Measurements from ENCODE around the gene AFAP1L1.

AFAP1L1 gene

DNA sequence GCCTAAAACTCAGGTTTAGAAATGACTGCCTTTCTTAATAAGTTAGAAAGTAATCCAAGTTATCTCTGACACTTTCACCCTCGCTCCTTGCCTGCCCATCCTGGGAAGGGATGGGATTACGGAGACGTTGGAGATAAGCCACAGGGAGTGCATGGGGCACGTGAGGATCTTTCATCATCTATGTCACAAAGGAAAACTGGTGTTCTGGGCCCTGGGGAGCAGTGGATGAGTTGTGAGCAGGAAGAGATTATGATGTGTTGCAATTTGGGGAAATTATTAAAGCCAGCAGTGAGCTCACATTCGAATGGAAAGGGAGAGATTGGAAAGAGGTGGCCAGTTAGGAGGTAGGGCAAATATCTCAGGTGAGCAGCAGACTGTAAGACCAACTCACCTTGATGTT lies 12.8 kb downstream of the AFAP1L1 start:
- no peak for DNase-seq (ENCODE audit: low read depth, low spot score)

- DNase-seq (ENCODE audit: low read depth, low spot score), result no peak
These were observed 13.5 kb downstream of the AFAP1L1 start for GRCh38 chr5:149285153-149285552.

DNA sequence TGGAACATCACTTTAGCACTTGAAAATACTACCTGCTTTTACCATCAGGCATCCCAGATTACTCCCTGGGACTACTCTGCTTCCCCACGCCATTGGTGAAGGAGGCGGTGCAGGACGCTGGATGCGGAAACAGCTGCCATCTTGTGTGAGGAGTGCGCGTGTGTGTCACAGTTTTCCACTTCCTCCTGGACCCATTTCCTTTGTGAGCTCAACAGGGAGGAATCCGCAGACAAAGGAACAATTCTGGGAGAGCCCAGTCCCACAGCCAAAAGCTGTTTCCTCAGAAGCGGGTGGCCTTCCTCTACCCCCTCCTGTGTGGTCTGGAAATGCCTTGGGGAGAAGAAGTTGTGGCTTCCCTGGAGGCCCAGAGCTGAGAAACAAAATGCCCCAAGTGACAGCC lies 16.8 kb downstream of the AFAP1L1 start:
- no peak for DNase-seq (ENCODE audit: low read depth, low spot score)

- DNase-seq (ENCODE audit: low read depth, low spot score), result no peak
These were observed 17.6 kb downstream of the AFAP1L1 start for GRCh38 chr5:149289301-149289700.

DNA sequence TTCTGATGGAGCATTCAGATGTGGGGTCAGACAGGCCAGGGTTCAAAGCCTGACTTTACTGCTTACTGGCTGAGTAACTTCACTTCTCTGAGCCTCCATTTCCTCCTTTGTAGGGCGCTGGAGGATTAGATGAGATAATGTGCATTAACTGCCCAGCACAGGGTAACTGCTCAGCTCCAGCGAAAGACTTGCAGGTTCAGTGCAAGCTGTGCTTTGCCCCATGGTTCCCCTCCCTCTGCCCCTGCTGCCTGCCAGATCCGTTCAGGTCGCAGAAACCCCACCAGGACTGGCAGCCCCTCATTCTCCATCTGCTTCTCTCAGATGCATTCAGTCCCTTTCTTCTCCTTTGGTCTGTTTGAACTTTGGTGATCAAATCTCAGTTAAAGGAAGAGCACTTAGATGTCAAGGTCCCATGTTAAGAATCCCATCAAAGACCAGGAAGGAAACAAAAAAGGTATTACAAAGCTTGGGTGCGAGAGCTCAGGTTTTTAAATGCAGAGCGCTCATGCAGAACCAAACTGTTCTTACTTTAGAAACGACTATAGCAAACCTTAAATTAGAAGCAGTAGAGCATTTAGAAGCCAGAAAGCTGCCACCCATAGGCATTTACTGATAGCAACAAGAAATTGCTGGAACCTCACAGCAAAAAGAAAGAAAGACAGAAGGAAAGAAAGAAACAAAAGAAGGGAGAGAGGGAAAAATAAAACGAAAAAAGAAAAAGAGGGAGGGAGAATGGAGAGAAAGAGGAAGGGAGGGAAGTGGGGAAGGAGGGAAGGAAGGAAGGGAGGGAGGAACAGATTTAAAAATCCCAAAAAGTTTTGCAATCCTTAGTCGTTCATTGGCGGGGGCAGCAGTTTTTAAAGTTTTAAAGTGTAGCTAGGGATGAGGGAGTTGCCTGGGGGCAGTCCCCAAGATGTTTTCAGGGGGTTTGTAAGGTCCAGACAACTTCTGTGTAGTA lies 23.5 kb downstream of the AFAP1L1 start:
- DNase-seq (ENCODE audit: low read depth, low spot score), result no peak

- no peak for DNase-seq (ENCODE audit: low read depth, low spot score)
These were observed 25.8 kb downstream of the AFAP1L1 start for GRCh38 chr5:149297340-149298025.

DNA sequence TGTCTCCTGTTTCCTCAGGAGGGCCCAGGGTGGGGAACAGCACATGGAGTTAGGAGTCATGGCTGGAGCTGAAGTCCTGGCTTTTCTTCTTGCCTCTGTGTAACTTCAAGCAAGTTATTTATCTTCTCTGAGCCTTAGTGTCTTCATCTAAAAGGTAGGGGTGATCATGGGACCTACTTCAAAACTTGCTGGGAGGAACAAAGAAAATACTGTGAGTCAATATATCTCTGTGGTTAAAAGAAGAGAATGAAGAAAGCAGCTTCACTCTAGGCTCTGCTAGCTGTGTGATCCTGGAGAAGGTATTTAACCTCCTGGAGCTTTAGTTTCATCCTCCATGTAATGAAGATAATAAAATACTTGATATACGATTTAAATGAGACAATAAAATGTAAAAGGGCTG lies 26.5 kb downstream of the AFAP1L1 start:
- no peak for DNase-seq (ENCODE audit: low read depth, low spot score)

DNA sequence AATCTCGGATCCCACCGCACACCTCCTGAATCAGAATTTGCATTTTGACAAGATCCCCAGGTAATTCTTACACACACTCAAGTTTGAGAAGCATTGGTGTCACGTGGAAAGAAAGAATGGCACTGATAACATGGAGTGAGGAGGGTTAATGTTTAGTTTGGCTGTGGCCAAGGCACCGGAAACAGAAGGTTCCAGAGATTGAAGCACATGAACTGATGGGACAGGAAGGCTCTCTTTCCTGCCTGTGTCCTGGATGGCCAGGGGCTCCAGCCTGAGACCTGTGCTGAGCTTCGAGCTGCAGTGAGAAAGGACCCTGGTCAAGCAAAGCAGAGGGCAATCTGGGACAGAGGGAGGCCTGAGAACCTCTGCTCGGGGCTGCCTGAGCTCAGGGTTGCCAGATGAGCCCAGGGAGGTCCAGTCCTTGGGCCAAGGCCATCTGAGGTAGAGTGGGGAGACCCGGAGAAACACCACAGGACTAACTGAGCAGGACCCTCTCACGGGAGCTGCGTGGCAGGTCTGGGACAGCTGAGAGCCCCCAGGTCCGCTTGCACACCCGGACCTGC lies 27.3 kb downstream of the AFAP1L1 start:
- no peak for DNase-seq (ENCODE audit: low read depth, low spot score)

- peak; percentile 27 for DNase-seq (ENCODE audit: low read depth, low spot score)
These were observed 27.9 kb downstream of the AFAP1L1 start for GRCh38 chr5:149299451-149300054.

DNA sequence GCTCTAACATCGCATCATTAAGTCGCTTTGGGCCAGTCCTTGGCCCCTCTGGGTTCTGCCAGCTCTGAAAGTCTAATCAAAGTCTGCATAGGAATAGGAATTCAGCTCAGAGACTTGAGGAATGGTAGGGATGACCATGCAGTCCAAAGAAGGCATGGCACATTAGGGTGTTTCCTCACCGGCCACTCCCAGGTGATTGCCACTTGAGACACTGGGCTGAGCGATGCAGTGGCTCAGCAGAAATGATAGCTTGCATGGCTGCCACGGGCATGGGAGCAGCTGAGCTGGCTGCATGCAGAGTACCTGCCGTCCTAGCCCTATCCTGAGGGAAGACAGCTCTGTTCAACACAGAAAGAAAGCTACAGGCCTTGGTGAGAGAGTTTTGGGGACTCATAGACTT lies 28.8 kb downstream of the AFAP1L1 start:
- no peak for DNase-seq (ENCODE audit: low read depth, low spot score)

- peak; percentile 32 for DNase-seq (ENCODE audit: low read depth, low spot score)
These were observed 29.5 kb downstream of the AFAP1L1 start for GRCh38 chr5:149301049-149301743.

DNA sequence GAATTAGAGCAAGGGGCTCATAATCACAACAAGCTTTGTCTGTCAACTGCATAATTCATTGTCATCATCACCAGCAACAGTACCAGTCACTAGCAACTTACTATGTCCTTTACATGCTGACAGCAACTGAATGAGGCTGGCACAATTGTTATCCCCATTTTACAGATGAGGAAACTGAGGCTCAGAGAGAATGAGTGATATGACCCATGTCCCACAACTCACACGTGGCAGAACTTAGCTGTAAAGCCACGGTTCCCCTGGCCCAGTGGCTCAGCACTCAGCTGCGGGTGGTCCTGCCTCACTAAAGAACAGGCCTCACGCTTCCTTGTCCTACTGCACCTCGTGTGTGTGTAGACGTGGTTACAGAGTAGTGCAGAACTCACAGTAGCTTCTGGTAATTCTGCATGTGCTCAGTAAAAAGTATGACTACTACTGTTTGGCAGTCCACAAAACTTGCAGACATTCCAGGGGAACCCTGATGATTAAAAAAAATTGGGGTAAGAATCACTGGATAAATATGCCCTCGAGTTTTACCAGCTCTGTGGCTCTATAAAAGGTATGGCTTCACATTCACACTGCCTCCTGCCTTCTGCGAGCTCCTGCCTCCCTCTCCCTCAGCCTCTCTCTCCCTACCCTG lies 30.2 kb downstream of the AFAP1L1 start:
- no peak for DNase-seq (ENCODE audit: low read depth, low spot score)

- DNase-seq (ENCODE audit: low read depth, low spot score), result no peak
These were observed 31.0 kb downstream of the AFAP1L1 start for GRCh38 chr5:149302641-149303040.

GRCh38 chr5:149303210-149303609 lies 31.6 kb downstream of the AFAP1L1 start:
- no peak for DNase-seq (ENCODE audit: low read depth, low spot score)

DNA sequence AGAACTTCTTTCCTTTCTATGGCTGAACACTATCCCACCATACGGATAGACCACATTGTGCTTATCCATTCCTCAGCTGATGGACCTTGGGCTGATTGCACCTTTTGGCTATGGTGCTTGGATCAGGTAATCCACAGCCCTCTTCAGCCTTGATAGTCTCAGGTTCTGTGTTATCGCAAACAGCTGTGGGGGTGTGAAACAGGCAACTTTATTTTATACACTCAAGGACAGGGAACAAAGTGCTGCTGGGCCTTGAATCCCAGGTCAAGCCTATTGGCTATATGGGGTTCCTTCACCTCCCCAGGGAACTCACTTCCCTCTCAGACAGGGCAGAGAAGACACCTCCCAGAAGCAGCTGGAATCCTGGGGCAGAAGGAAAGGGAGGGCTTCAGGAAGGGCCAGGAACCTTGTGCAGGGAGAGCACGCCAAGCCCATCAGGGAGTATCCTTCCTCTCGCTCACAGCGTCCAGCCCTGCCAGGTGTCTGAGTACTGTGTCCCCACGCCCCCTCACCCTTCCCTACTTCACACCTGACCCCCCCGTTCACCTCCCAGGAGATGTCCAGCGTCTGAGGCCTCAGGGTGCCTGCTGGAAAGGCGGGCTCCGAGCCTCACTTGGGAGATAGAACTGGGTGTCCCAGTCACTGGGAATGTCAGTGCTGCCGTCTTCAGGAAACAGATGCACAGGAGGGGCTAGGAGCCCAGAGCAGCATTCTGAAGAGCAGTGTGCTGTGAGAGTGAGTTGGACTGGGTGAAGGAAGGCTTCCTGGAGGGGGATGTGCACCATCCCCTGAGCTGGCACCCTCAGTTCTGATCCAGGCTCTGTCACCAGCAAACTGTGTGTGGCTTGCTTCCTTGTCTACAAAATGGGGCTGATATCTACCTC lies 32.8 kb downstream of the AFAP1L1 start:
- no peak for DNase-seq (ENCODE audit: low read depth, low spot score)

DNA sequence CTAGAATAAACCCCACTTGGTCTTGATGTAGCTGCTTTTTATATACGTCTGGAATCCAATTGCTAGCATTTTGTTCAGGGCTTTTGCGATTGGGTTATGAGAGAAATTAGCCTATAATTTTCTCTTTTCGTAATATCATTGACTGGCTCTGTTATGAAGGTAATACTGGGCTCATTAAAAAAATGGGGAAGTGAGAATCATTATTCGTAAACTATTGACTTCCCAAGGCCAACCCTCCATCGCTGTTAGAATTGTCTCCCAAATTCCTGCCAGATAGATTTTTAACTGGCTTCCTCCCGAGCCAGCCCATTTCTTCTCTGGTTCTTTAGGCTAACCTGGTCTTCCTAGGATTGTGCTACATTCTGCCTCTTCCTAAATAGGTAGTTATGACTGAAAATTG lies 37.7 kb downstream of the AFAP1L1 start:
- no peak for DNase-seq (ENCODE audit: low read depth, low spot score)

DNA sequence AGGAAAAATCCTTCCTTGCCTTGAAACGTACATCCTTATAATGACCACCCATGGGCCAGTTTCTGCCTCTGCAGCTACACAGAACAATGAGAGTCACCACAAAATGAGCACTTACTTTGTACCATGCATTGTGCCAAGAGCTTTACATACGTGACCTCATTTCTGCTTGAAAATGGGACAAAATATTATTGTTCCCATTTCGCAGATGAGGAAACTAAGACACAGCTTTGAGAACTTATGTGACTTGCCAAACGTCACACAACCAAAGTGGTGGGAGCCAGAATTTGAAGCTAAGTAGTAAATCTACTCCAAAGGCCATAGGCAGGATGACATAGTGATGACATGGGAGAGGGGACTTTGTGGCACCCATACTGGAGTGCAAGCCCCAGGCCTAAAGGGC lies 38.8 kb downstream of the AFAP1L1 start:
- DNase-seq (ENCODE audit: low read depth, low spot score), result no peak

DNA sequence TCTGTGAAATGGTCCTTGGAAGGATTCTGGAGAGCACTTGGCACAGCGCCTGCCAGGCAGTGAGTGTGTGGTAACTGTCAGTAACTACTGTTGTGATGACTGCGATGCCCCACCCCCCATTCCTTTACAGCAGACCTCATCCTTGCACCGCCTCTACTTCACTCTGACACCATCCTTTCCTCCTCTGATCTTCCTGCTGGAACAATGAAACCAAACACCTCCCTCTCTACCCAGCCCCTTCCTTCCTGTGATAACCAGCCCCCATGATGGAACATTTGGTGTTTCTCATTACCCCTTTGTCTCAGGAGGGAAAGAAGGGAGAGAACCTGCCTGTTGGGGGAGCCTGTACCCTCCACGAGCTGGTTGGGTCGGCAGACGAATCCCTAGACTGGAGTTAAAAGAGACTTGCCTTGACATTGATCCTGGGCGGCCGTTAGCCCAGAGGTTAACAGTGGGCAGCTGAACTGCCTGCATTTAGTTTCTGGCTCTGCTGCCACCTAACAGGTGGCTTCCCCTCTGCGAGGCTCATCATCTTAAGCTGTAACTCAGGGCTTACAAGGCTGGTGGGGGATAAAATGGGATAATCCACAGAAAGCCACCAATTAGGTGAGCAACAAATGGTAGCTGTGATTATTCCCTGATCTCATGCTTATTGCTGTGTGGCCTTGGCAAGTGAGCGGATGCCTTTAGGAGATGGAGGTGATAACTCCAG lies 39.4 kb downstream of the AFAP1L1 start:
- DNase-seq (ENCODE audit: low read depth, low spot score), result peak; percentile 42

GRCh38 chr5:149313151-149313841 lies 41.6 kb downstream of the AFAP1L1 start:
- no peak for DNase-seq (ENCODE audit: low read depth, low spot score)

Data from ELF-1 (cell line).